Fibroblast of pulmonary artery (primary cell): ENCODE results near the gene CREB5.

ENCODE experiments used
- DNase-seq: peaks from one replicate; pipeline ENCODE4 v3.0.0-alpha.2; 2010; ENCODE audit warnings: low read depth
- H3K4me3 ChIP-seq: replicated peaks from 2 replicates; pipeline ENCODE4 v1.5.1; 2011; ENCODE audit warnings: low read depth, mild to moderate bottlenecking, control low read depth, low read length, moderate library complexity
- TF ChIP-seq, protein P1 (sequence below): IDR thresholded peaks from 2 replicates; pipeline ENCODE4 v1.5.1; 2011; ENCODE audit warnings: mild to moderate bottlenecking, control low read depth, low read length, inconsistent platforms; ENCODE audit errors: missing control alignments

The CREB5 gene

DNA sequence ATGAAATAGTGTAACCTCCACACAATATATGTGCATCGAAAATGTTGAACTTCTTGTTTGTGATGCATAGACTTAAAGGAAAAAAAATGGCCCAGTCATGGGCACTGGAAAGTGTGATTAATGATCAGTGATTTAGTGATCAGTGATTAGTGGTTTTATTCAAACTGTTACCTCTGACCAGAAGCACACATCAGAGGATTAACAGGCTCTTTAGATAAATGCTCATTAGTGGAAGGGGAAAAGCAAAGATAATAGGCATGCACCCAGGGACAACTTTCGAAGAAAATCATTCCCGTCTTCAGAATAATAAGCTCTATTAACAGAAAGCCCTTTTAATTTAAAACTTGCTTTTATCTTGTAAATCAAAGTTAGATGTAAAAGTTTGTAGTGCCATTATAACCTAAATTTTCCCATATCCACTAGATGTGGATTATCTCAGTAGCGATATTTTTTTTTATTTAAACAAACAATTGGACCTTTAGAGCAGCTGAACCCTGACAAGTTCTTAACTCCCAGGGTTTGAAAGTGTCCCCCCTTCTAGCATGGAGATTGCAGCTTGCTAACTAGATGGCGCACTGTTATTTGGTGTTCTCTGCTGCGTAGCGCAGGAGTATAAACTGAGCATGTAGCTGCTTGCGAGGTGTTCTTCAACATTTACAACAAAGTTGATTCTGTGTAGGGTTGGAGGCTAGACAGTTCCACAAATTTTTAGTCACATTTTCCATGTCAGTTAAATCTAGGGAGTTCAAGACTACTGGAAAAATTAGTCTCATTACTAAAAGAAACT lies at the start of gene CREB5:
Gene CREB5, plus strand, starts transcription at position 643 of the 787 bp plus-strand sequence. CDS start 397 bp downstream, outside the sequence.
- TF ChIP-seq, protein P1, sequence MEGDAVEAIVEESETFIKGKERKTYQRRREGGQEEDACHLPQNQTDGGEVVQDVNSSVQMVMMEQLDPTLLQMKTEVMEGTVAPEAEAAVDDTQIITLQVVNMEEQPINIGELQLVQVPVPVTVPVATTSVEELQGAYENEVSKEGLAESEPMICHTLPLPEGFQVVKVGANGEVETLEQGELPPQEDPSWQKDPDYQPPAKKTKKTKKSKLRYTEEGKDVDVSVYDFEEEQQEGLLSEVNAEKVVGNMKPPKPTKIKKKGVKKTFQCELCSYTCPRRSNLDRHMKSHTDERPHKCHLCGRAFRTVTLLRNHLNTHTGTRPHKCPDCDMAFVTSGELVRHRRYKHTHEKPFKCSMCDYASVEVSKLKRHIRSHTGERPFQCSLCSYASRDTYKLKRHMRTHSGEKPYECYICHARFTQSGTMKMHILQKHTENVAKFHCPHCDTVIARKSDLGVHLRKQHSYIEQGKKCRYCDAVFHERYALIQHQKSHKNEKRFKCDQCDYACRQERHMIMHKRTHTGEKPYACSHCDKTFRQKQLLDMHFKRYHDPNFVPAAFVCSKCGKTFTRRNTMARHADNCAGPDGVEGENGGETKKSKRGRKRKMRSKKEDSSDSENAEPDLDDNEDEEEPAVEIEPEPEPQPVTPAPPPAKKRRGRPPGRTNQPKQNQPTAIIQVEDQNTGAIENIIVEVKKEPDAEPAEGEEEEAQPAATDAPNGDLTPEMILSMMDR: peak; percentile 42
- no peak within 1 kb of the TSS for H3K4me3 ChIP-seq
- DNase-seq: peak; percentile 35

DNA sequence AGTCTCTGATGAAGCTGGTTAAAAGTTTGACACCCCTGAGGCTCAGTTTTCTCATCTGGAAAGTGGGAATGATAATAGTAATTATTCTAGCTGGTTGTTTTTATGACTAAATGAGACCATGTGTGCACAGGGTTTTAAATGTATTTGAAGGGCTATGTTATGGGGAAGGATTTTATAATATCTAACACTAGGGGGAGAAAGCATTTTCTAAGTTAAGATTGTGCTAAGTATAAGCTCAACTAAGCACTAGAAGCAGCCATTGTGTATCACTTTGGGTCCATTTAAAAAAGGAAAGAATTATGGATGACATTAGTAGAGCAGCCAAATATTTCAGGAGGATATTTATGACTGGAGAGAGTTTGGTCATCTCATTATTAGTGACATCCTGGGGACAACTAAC lies 49.5 kb upstream of the CREB5 start:
- H3K4me3 ChIP-seq: no peak overlapping the region
- TF ChIP-seq, protein P1: peak; percentile 11
- DNase-seq: no peak

GRCh38 chr7:28364082-28364481 lies 48.2 kb upstream of the CREB5 start:
- H3K4me3 ChIP-seq: no peak overlapping the region
- no peak for DNase-seq
- TF ChIP-seq, protein P1: peak; percentile 34

DNA sequence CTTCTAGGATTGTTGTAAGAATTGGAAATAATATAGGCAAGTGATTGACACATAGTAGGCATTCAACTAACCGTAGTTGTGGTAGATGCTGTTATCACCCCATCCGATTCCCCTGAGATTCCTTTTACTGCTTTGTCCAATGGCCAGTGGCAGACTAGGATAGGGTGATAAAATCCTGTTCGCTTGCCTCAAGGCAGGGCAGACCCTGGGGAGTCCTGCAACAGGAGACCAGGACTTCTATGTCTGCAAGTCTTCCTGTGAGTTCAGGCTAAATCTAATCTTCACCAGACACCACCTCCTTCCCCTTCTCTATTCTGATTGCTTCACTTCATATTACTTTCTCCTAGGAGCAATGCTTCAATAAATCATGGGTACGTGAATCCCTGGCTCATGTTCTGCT lies 42.8 kb upstream of the CREB5 start:
- TF ChIP-seq, protein P1: no peak
- no peak for DNase-seq
- H3K4me3 ChIP-seq: no peak overlapping the region

DNA sequence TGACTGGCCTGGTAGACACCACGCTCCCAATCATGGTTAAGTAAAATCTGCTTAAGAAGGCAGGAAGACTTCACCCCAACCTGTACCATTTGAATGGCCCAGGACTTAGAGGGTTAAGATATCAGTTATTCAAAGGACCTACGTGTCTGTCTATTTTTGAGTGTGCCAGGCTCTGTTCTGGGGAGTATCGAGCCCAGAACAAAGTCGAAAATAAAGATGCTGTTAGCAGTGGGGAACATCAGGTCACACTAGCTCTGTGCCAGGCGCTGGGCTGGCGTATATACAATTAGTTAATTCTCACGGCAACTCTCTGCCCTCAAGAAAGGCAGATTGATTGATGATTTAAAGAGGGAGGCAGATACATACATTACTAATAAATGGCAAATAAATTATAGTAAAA lies 40.5 kb upstream of the CREB5 start:
- no peak overlapping the region for H3K4me3 ChIP-seq
- DNase-seq: no peak
- TF ChIP-seq, protein P1: no peak

DNA sequence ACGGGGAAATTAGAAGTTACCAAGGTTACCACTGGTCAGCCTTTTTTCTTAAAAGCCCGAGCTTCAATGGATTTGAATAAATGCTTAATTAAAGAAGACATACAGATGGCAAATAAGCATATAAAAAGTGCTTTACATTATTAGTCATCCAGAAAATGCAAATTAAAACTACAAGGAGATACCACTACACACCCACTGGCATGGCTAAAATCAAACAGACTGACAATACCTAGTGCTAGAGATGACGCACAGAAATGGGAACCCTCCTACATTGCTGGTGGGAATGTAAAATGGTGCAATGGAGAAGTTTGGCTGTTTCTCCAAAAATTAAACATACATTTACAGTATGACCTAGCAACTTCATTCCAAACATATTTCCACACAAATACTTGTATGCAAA lies 38.3 kb upstream of the CREB5 start:
- H3K4me3 ChIP-seq: no peak overlapping the region
- no peak for DNase-seq
- TF ChIP-seq, protein P1: no peak

GRCh38 chr7:28375729-28376128 lies 36.6 kb upstream of the CREB5 start:
- TF ChIP-seq, protein P1: no peak
- H3K4me3 ChIP-seq: no peak overlapping the region
- DNase-seq: no peak
